Measurements from ENCODE around the gene NRAP. TPM values are rescaled to one million over a fixed set of nuclear protein-coding genes. Genes with fewer than 3 reads are reported as not detected.

The NRAP gene
- polyA plus RNA-seq, 3 donors = not detected

DNA sequence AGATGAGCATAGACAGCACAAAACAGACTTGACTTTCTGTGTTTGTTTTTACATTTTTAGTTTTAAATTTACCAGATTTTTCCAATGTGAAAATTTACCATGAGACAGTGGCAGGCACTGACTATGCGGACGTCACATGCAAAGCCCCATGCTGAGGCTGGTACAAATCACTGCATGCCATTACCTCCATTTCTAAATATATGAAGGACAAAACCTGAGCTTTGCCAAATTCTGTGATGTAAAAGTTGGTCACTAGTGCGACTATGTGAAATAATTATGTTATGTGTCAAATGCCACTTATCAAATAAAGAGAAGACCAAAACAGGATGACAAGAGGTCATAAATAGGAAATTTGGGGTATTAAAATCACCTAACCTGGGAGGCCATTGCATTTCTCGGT is 22.1 kb downstream of the NRAP start:
- DNase-seq = no peak
- H3K79me2 ChIP-seq (ENCODE audit: insufficient read depth, low read length) = no peaks in the 10 kb centered on the region
- H3K9ac ChIP-seq (ENCODE audit: insufficient read depth, low read length, poor library complexity, severe bottlenecking) = no peak overlapping the region
- no peaks in the 10 kb centered on the region for H4K20me1 ChIP-seq (ENCODE audit: insufficient read depth, low read length)
- no peak overlapping the region for H3K4me3 Mint-ChIP-seq
- no CpG with 5 or more reads among the region's 4 CpGs for WGBS (ENCODE audit: insufficient coverage)
- H3K36me3 ChIP-seq (replicated peaks in 1 of 2; ENCODE audit: control insufficient read depth in 1 of 2, insufficient read depth in 2 of 2, low read length in 2 of 2) = no peaks in the 10 kb centered on the region
- no peak overlapping the region for H3K4me2 ChIP-seq (replicated peaks; ENCODE audit: extremely low read depth, low read length, poor library complexity, severe bottlenecking)
- no peak overlapping the region for H3K27ac Mint-ChIP-seq
- TF ChIP-seq, protein P1, sequence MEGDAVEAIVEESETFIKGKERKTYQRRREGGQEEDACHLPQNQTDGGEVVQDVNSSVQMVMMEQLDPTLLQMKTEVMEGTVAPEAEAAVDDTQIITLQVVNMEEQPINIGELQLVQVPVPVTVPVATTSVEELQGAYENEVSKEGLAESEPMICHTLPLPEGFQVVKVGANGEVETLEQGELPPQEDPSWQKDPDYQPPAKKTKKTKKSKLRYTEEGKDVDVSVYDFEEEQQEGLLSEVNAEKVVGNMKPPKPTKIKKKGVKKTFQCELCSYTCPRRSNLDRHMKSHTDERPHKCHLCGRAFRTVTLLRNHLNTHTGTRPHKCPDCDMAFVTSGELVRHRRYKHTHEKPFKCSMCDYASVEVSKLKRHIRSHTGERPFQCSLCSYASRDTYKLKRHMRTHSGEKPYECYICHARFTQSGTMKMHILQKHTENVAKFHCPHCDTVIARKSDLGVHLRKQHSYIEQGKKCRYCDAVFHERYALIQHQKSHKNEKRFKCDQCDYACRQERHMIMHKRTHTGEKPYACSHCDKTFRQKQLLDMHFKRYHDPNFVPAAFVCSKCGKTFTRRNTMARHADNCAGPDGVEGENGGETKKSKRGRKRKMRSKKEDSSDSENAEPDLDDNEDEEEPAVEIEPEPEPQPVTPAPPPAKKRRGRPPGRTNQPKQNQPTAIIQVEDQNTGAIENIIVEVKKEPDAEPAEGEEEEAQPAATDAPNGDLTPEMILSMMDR (IDR thresholded peaks at IDR 0.05) = no peak
- H3K27ac ChIP-seq (ENCODE audit: low read depth in 1 of 2, low read length in 2 of 2) = no peak overlapping the region
- no peaks in the 10 kb centered on the region for H3K36me3 Mint-ChIP-seq
- peaks cover 0 to 5% (median 2%) of the 10 kb centered on the region in 7 donors for H3K9me3 Mint-ChIP-seq
- peaks cover 0 to 9% (median 0%) of the 10 kb centered on the region in 3 donors for H3K27me3 Mint-ChIP-seq (ENCODE audit: low read depth in 3 of 3)
- no peaks in the 10 kb centered on the region for H3K4me1 ChIP-seq (ENCODE audit: control insufficient read depth in 1 of 2, insufficient read depth in 2 of 2, low read length in 2 of 2)
- intact Hi-C loops (cut with micrococcal nuclease) = no loop called here
- H3K4me1 Mint-ChIP-seq = no peaks in the 10 kb centered on the region
- no peak overlapping the region for H3K4me3 ChIP-seq (replicated peaks in 1 of 3; ENCODE audit: low read depth in 2 of 3, low read length in 3 of 3)
- no peaks in the 10 kb centered on the region for H3K27me3 ChIP-seq (ENCODE audit: control insufficient read depth in 2 of 2, insufficient read depth in 2 of 2, low read length in 2 of 2)
- no peaks in the 10 kb centered on the region for H3K9me3 ChIP-seq (replicated peaks in 1 of 2; ENCODE audit: control insufficient read depth in 1 of 2, insufficient read depth in 1 of 2, low read length in 2 of 2)
- H2AFZ ChIP-seq (ENCODE audit: insufficient read depth, low read depth, low read length, poor library complexity, severe bottlenecking) = no peak overlapping the region

DNA sequence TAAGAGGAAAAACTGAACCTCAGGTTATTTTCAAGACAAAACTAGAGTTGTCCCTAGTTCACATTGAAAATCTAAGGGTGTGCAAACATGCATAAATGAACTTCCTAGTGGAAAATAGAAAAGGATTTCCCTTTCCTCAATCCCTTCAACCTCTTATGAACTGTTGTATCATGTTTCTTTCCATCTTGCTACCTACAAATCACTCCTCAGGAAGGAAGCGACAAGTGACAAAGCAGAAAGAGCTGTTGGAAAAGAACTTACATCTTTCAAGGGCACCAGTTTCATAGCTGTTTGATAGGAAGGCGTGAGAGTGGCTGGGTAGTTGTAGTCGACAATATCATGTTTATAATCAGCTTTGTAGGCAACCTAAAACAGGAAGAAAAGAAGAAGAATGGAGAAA is 23.9 kb downstream of the NRAP start:
- H3K9me3 ChIP-seq (replicated peaks in 1 of 2; ENCODE audit: control insufficient read depth in 1 of 2, insufficient read depth in 1 of 2, low read length in 2 of 2) = no peaks in the 10 kb centered on the region
- H3K36me3 ChIP-seq (replicated peaks in 1 of 2; ENCODE audit: control insufficient read depth in 1 of 2, insufficient read depth in 2 of 2, low read length in 2 of 2) = no peaks in the 10 kb centered on the region
- H3K27me3 Mint-ChIP-seq (ENCODE audit: low read depth in 3 of 3) = peaks cover 2 to 9% (median 2%) of the 10 kb centered on the region in 3 donors
- H3K9ac ChIP-seq (ENCODE audit: insufficient read depth, low read length, poor library complexity, severe bottlenecking) = no peak overlapping the region
- H3K27me3 ChIP-seq (ENCODE audit: control insufficient read depth in 2 of 2, insufficient read depth in 2 of 2, low read length in 2 of 2) = no peaks in the 10 kb centered on the region
- no peaks in the 10 kb centered on the region for H3K36me3 Mint-ChIP-seq
- TF ChIP-seq, protein P1 (IDR thresholded peaks at IDR 0.05) = no peak
- H3K27ac Mint-ChIP-seq = no peak overlapping the region
- H2AFZ ChIP-seq (ENCODE audit: insufficient read depth, low read depth, low read length, poor library complexity, severe bottlenecking) = no peak overlapping the region
- no peaks in the 10 kb centered on the region for H4K20me1 ChIP-seq (ENCODE audit: insufficient read depth, low read length)
- H3K4me3 ChIP-seq (replicated peaks in 1 of 3; ENCODE audit: low read depth in 2 of 3, low read length in 3 of 3) = no peak overlapping the region
- H3K9me3 Mint-ChIP-seq = peaks cover 2 to 14% (median 7%) of the 10 kb centered on the region in 7 donors
- H3K79me2 ChIP-seq (ENCODE audit: insufficient read depth, low read length) = no peaks in the 10 kb centered on the region
- no peak for DNase-seq
- no peaks in the 10 kb centered on the region for H3K4me1 Mint-ChIP-seq
- no peak overlapping the region for H3K4me3 Mint-ChIP-seq
- WGBS (ENCODE audit: insufficient coverage) = 90% methylated on average over 2 of the region's 3 CpGs
- intact Hi-C loops (cut with micrococcal nuclease) = no loop called here
- no peak overlapping the region for H3K4me2 ChIP-seq (replicated peaks; ENCODE audit: extremely low read depth, low read length, poor library complexity, severe bottlenecking)
- no peaks in the 10 kb centered on the region for H3K4me1 ChIP-seq (ENCODE audit: control insufficient read depth in 1 of 2, insufficient read depth in 2 of 2, low read length in 2 of 2)
- H3K27ac ChIP-seq (ENCODE audit: low read depth in 1 of 2, low read length in 2 of 2) = no peak overlapping the region
